Upper lobe of left lung (tissue), 6 donors: ENCODE data around the gene DGCR8. TPM values are rescaled to one million over a fixed set of nuclear protein-coding genes. Genes with fewer than 3 reads are reported as not detected.
"Not testable (repeated sequence)": the region's sequence is repeated elsewhere in the genome, so short reads cannot be mapped to it uniquely, and the experiment has no call there.

ENCODE experiments used
- ATAC-seq, 2 donors: fragments of 200-7000 bp; cut with Tn5 transposase; one replicate each; pipeline ENCODE4 v1.9.1; 2022; ENCODE audit warnings: mild to moderate bottlenecking in 2 of 2, moderate library complexity in 2 of 2; ENCODE audit not compliant: low FRiP score in 2 of 2
- DNase-seq, 2 donors: peaks; one replicate each; pipeline ENCODE4 v3.0.0-alpha.2; 2019 to 2020
- H3K27ac ChIP-seq, 4 donors: fragments of 200-600 bp; sonication (generic); one replicate each; pipeline ENCODE4 v1.5.1; 2016 to 2019
- H3K27me3 ChIP-seq, 4 donors: fragments of 200-600 bp; sonication (generic); one replicate each; pipeline ENCODE4 v1.5.1; 2017 to 2019
- H3K36me3 ChIP-seq, 4 donors: fragments of 200-600 bp; sonication (generic); one replicate each; pipeline ENCODE4 v1.5.1; 2016 to 2019
- H3K4me1 ChIP-seq, 4 donors: fragments of 200-600 bp; sonication (generic); one replicate each; pipeline ENCODE4 v1.5.1; 2018 to 2019
- H3K4me3 ChIP-seq, 4 donors: fragments of 200-600 bp; sonication (generic); one replicate each; pipeline ENCODE4 v1.5.1; 2017 to 2019; ENCODE audit warnings: mild to moderate bottlenecking in 2 of 4, moderate library complexity in 1 of 4
- H3K9me3 ChIP-seq, 4 donors: fragments of 200-600 bp; sonication (generic); one replicate each; pipeline ENCODE4 v1.5.1; 2018 to 2019
- EP300 ChIP-seq, 4 donors: sonication (generic); formaldehyde crosslinking; IDR thresholded peaks; one replicate each; pipeline ENCODE4 v1.5.1; 2017; ENCODE audit warnings: antibody characterized with exemption in 4 of 4, control low read depth in 2 of 4
- POLR2A ChIP-seq, 4 donors: fragments of 450-650 bp; IDR thresholded peaks; one replicate each; pipeline ENCODE4 v1.5.1; 2016 to 2017; ENCODE audit warnings: antibody characterized with exemption in 4 of 4, mild to moderate bottlenecking in 2 of 4
- POLR2AphosphoS5 ChIP-seq, 2 donors: sonication (generic); formaldehyde crosslinking; IDR thresholded peaks; one replicate each; pipeline ENCODE4 v1.5.1; 2017; ENCODE audit warnings: antibody characterized with exemption in 2 of 2
- WGBS, 2 donors: methylation state at CpG; one replicate each; pipeline ENCODE4 v1.1.5; 2017 to 2018; 5-methylcytosine and 5-hydroxymethylcytosine counted together
- total RNA-seq, 6 donors: library from RNA; depleted of rRNA in 4 of 6; stranded (reverse); fragments of >200 nt in 4 of 6; gene quantifications; one replicate each; pipeline versions ENCODE4 v1.1.0 to v1.2.1, GENCODE V29; 2016 to 2021
- TF ChIP-seq, protein P1 (sequence below), 6 experiments: fragments of 450-650 bp in 4 of 6; fragments of 200-600 bp in 2 of 6; sonication (generic) in 2 of 6; IDR thresholded peaks; one replicate each; pipeline ENCODE4 v1.5.1; 2016 to 2019; ENCODE audit warnings: antibody characterized with exemption in 6 of 6
- donor health status: DM: no; HTN: no; CAD: no; lungs with moderate emphysema.
- donor health status: DM: no; HTN: yes; CAD: no; lungs with severe emphysema.

Gene DGCR8
- total RNA-seq, 6 donors from 2014 or later: 27.7 to 95.3 (median 33.1) TPM

DNA sequence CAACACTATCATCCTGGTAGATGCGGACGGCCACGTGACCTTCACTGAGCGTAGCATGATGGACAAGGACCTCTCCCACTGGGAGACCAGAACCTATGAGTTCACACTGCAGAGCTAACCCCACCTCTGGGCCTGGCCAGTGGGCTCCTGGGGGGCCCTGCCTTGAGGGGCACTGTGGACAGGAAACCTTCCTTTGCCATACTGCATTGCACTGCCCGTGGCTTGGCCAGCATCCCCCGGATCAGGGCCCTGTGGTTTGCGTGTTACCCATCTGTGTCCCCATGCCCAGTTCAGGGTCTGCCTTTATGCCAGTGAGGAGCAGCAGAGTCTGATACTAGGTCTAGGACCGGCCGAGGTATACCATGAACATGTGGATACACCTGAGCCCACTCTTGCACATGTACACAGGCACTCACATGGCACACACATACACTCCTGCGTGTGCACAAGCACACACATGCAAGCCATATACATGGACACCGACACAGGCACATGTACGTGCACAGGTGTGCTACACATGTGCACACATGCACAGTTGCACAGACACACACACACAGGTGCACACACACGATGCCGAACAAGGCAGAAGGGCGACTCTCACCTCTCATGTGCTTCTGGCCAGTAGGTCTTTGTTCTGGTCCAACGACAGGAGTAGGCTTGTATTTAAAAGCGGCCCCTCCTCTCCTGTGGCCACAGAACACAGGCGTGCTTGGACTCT, 15.3 kb upstream of the DGCR8 start:
- no peaks in the 10 kb centered on the region for H3K27me3 ChIP-seq
- 90 to 96% methylated on average over 9 to 18 of the region's 18 CpGs for WGBS, 2 donors
- H3K27ac ChIP-seq: no peak overlapping the region
- DNase-seq (no peak), ATAC-seq (no peak)
- no peaks in the 10 kb centered on the region for H3K4me1 ChIP-seq
- TF ChIP-seq POLR2AphosphoS5 (IDR thresholded peaks at IDR 0.05) (no peak), EP300 (IDR thresholded peaks at IDR 0.05) (no peak), POLR2A (IDR thresholded peaks at IDR 0.05) (no peak)
- TF ChIP-seq, protein P1, sequence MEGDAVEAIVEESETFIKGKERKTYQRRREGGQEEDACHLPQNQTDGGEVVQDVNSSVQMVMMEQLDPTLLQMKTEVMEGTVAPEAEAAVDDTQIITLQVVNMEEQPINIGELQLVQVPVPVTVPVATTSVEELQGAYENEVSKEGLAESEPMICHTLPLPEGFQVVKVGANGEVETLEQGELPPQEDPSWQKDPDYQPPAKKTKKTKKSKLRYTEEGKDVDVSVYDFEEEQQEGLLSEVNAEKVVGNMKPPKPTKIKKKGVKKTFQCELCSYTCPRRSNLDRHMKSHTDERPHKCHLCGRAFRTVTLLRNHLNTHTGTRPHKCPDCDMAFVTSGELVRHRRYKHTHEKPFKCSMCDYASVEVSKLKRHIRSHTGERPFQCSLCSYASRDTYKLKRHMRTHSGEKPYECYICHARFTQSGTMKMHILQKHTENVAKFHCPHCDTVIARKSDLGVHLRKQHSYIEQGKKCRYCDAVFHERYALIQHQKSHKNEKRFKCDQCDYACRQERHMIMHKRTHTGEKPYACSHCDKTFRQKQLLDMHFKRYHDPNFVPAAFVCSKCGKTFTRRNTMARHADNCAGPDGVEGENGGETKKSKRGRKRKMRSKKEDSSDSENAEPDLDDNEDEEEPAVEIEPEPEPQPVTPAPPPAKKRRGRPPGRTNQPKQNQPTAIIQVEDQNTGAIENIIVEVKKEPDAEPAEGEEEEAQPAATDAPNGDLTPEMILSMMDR (IDR thresholded peaks at IDR 0.05): no peak
- H3K36me3 ChIP-seq: peaks cover 16 to 56% (median 45%) of the 10 kb centered on the region in 4 donors
- no peaks in the 10 kb centered on the region for H3K9me3 ChIP-seq
- no peak overlapping the region for H3K4me3 ChIP-seq

GRCh38 chr22:20065896-20066616, 14.0 kb upstream of the DGCR8 start:
- TF ChIP-seq EP300 (IDR thresholded peaks at IDR 0.05) (no peak), POLR2AphosphoS5 (IDR thresholded peaks at IDR 0.05) (no peak), POLR2A (IDR thresholded peaks at IDR 0.05) (no peak)
- TF ChIP-seq, protein P1 (IDR thresholded peaks at IDR 0.05): no peak
- H3K27ac ChIP-seq: no peak overlapping the region
- DNase-seq (no peak), ATAC-seq (no peak)
- H3K36me3 ChIP-seq: peaks cover 16 to 49% (median 41%) of the 10 kb centered on the region in 4 donors
- no peak overlapping the region for H3K4me3 ChIP-seq
- H3K4me1 ChIP-seq: no peaks in the 10 kb centered on the region
- no peaks in the 10 kb centered on the region for H3K9me3 ChIP-seq
- H3K27me3 ChIP-seq: no peaks in the 10 kb centered on the region
- 91 to 98% methylated on average over 12 to 14 of the region's 14 CpGs for WGBS, 2 donors

- Histone ChIP-seq H3K27ac (no peak overlapping the region), H3K36me3 (peaks cover 12 to 42% (median 35%) of the 10 kb centered on the region in 4 donors), H3K4me1 (no peaks in the 10 kb centered on the region), H3K4me3 (no peak overlapping the region), H3K27me3 (no peaks in the 10 kb centered on the region), H3K9me3 (no peaks in the 10 kb centered on the region)
- no peak for ATAC-seq
- TF ChIP-seq, protein P1 (IDR thresholded peaks at IDR 0.05): no peak
- TF ChIP-seq POLR2AphosphoS5 (IDR thresholded peaks at IDR 0.05) (no peak), POLR2A (IDR thresholded peaks at IDR 0.05) (no peak), EP300 (IDR thresholded peaks at IDR 0.05) (no peak)
- DNase-seq: no peak
- 92 to 98% methylated on average over 8 to 11 of the region's 11 CpGs for WGBS, 2 donors
These were observed 13.2 kb upstream of the DGCR8 start for GRCh38 chr22:20066617-20067383.

- 97 to 100% methylated on average over 3 of the region's 3 CpGs for WGBS, 2 donors
- not testable (repeated sequence) for DNase-seq, H3K4me1 ChIP-seq, H3K4me3 ChIP-seq, H3K9me3 ChIP-seq, H3K27me3 ChIP-seq, ATAC-seq, H3K27ac ChIP-seq
- peaks cover 9 to 37% (median 29%) of the 10 kb centered on the region in 4 donors for H3K36me3 ChIP-seq
These were observed 12.7 kb upstream of the DGCR8 start for GRCh38 chr22:20067384-20067682.

- ATAC-seq (no peak), DNase-seq (no peak)
- WGBS, 2 donors: 91 to 92% methylated on average over 6 to 7 of the region's 7 CpGs
- TF ChIP-seq POLR2AphosphoS5 (IDR thresholded peaks at IDR 0.05) (no peak), POLR2A (IDR thresholded peaks at IDR 0.05) (no peak), EP300 (IDR thresholded peaks at IDR 0.05) (no peak)
- TF ChIP-seq, protein P1 (IDR thresholded peaks at IDR 0.05): no peak
- Histone ChIP-seq H3K36me3 (peaks cover 4 to 24% (median 17%) of the 10 kb centered on the region in 4 donors), H3K27ac (no peak overlapping the region), H3K4me3 (no peak overlapping the region), H3K4me1 (no peaks in the 10 kb centered on the region), H3K9me3 (no peaks in the 10 kb centered on the region), H3K27me3 (no peaks in the 10 kb centered on the region)
These were observed 11.4 kb upstream of the DGCR8 start for GRCh38 chr22:20068640-20069039.
